GM18909 (cell line): ENCODE data around the gene MGST1.
"Not testable (repeated sequence)": the region's sequence is repeated elsewhere in the genome, so short reads cannot be mapped to it uniquely, and the experiment has no call there.

ENCODE experiments used
- ATAC-seq: cut with Tn5 transposase; IDR thresholded peaks from one replicate; pipeline ENCODE4 v1.9.1; 2021; ENCODE audit warnings: mild to moderate bottlenecking; ENCODE audit not compliant: unreplicated experiment, poor library complexity

MGST1 gene

GRCh38 chr12:16349131-16349460 lies 1.7 kb downstream of the MGST1 start:
- peak; percentile 29 for ATAC-seq

GRCh38 chr12:16350682-16351081 lies 3.2 kb downstream of the MGST1 start:
- ATAC-seq = no peak

- ATAC-seq = no peak
Observed at GRCh38 chr12:16352481-16352880, 5.0 kb downstream of the MGST1 start.

- no peak for ATAC-seq
Observed at GRCh38 chr12:16358878-16359277, 11.4 kb downstream of the MGST1 start.

GRCh38 chr12:16359512-16360491 lies 12.4 kb downstream of the MGST1 start:
- peak; percentile 60 for ATAC-seq

GRCh38 chr12:16361142-16361783 lies 13.8 kb downstream of the MGST1 start:
- ATAC-seq = no peak

GRCh38 chr12:16362550-16362949 lies 15.1 kb downstream of the MGST1 start:
- ATAC-seq = no peak

- ATAC-seq = no peak
Observed at GRCh38 chr12:16369156-16369555, 21.7 kb downstream of the MGST1 start.

- no peak for ATAC-seq
Observed at GRCh38 chr12:16370096-16370495, 22.7 kb downstream of the MGST1 start.

- ATAC-seq = not testable (repeated sequence)
Observed at GRCh38 chr12:16382652-16383312, 35.3 kb downstream of the MGST1 start.

- ATAC-seq = no peak
Observed at GRCh38 chr12:16384732-16385131, 37.3 kb downstream of the MGST1 start.

GRCh38 chr12:16385782-16386646 lies 38.6 kb downstream of the MGST1 start:
- ATAC-seq = no peak

GRCh38 chr12:16387919-16388318 lies 40.5 kb downstream of the MGST1 start:
- ATAC-seq = no peak

- ATAC-seq = no peak
Observed at GRCh38 chr12:16389594-16389993, 42.1 kb downstream of the MGST1 start.

GRCh38 chr12:16392846-16393535 lies 45.5 kb downstream of the MGST1 start:
- ATAC-seq = no peak

- no peak for ATAC-seq
Observed at GRCh38 chr12:16399101-16399500, 51.7 kb downstream of the MGST1 start.

- not testable (repeated sequence) for ATAC-seq
Observed at GRCh38 chr12:16401835-16402234, 54.4 kb downstream of the MGST1 start.

GRCh38 chr12:16407346-16407745 lies 59.9 kb downstream of the MGST1 start:
- no peak for ATAC-seq
